Heart left ventricle (tissue), 13 donors: Measurements from ENCODE around the gene FCMR.

ENCODE experiments used
- POLR2A ChIP-seq, 2 donors: fragments of 450-650 bp; IDR thresholded peaks; one replicate each; pipeline ENCODE4 v1.6.1; 2017; ENCODE audit warnings: antibody characterized with exemption in 2 of 2, mild to moderate bottlenecking in 2 of 2, moderate library complexity in 2 of 2
- TF ChIP-seq, protein P1 (sequence below), 12 donors: fragments of 200-600 bp; sonication (generic) in 4 of 12; IDR thresholded peaks; one replicate each; pipeline versions ENCODE4 v1.5.0 to v1.8.0; 2018 to 2022; ENCODE audit warnings: antibody characterized with exemption in 12 of 12, mild to moderate bottlenecking in 5 of 12
- donor health status: ischemic (EF 13 %, LVEDD 7.1; RV severe dilation, severe dysfunction).
- donor health status: DM: no; HTN: yes; CAD: no.
- donor health status: DM: no; HTN: no; CAD: no.
- donor health status: ischemic (EF 25% LVEDD 6.9; RV normal size, moderate dysfunction).
- donor health status: ischemic (EF 25% LVEDD 5.7; RV mildly dilated, moderate dysfunction).
- donor health status: ischemic (EF 35%, LVEDD 5.7; RV mildly dilated, moderate dysfunction).
- donor health status: nonischemic (EF 11% LVEDD 7.7; RV severe dilation, severe dysfunction).
- donor health status: DM: yes; HTN: yes; CAD: no.
- donor health status: PGD.
- donor health status: ischemic (EF 29% LVEDD 5.4; RV normal size, mild dysfunction).
- donor health status: nonischemic (EF 23%, LVEDD 6.1; RV moderate dilation, normal function).

DNA sequence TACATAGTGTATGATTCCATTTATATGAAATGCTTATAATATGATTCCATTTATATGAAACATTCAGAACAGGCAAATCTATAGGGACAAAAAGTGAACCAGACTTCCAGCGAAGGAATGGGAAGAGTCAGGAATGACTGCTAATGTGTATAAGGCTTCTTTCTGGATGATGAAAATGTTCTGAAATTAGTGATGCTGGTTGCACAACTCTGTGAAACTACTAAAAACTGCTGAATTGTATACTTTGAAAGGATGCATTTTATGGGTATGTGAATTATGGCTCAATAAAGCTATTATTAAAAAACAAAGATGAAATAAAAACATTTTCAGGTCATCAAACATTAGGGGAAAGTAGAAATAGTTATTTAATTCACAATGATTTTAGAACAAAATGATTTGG, 38.6 kb downstream of the FCMR start:
- TF ChIP-seq, protein P1, sequence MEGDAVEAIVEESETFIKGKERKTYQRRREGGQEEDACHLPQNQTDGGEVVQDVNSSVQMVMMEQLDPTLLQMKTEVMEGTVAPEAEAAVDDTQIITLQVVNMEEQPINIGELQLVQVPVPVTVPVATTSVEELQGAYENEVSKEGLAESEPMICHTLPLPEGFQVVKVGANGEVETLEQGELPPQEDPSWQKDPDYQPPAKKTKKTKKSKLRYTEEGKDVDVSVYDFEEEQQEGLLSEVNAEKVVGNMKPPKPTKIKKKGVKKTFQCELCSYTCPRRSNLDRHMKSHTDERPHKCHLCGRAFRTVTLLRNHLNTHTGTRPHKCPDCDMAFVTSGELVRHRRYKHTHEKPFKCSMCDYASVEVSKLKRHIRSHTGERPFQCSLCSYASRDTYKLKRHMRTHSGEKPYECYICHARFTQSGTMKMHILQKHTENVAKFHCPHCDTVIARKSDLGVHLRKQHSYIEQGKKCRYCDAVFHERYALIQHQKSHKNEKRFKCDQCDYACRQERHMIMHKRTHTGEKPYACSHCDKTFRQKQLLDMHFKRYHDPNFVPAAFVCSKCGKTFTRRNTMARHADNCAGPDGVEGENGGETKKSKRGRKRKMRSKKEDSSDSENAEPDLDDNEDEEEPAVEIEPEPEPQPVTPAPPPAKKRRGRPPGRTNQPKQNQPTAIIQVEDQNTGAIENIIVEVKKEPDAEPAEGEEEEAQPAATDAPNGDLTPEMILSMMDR (IDR thresholded peaks at IDR 0.05): no peak
- no peak for TF ChIP-seq POLR2A (IDR thresholded peaks at IDR 0.05)
